IMR-90 (cell line): ENCODE data around the gene ABTB1. TPM values are rescaled to one million over a fixed set of nuclear protein-coding genes. Genes with fewer than 3 reads are reported as not detected.

Experiments used
- ATAC-seq: fragments of 200-7000 bp; cut with Tn5 transposase; 2 replicates; pipeline ENCODE4 v1.9.1; 2020; ENCODE audit warnings: low read depth, mild to moderate bottlenecking, moderate library complexity
- BruUV-seq: library from RNA; stranded (reverse); fragments of 400-500 nt; replicated peaks from 2 replicates; lab custom pipeline; 2021; lab: Mats Ljungman, UMichigan
- CTCF ChIA-PET: fragments of 300-600 bp; formaldehyde crosslinking; extraction: SDS; loops from one replicate; lab custom pipeline; 2021; ENCODE audit warnings: antibody characterized with exemption; lab: Yijun Ruan, JAX
- POLR2A ChIA-PET: fragments of 300-600 bp; sonication (Branson Sonifier 250); formaldehyde crosslinking; loops from one replicate; lab custom pipeline; 2022; ENCODE audit warnings: antibody characterized with exemption; ENCODE audit not compliant: unreplicated experiment; lab: Charles Lee
- DNase-seq: peaks from one replicate; pipeline ENCODE4 v3.0.0; 2013
- H2AFZ ChIP-seq: replicated peaks from 2 replicates; pipeline ENCODE3; 2013; ENCODE audit warnings: low read length, mild to moderate bottlenecking; ENCODE audit not compliant: poor library complexity
- H2AK5ac ChIP-seq: 2 replicates; pipeline ENCODE4 v1.6.1; 2013; ENCODE audit warnings: low read depth, low read length, inconsistent platforms
- H2AK9ac ChIP-seq: replicated peaks from 2 replicates; pipeline ENCODE3; 2013; ENCODE audit warnings: mild to moderate bottlenecking, low read depth, low read length, moderate library complexity; ENCODE audit not compliant: poor library complexity
- H2BK120ac ChIP-seq: 2 replicates; pipeline ENCODE4 v1.6.1; 2013; ENCODE audit warnings: low read depth, low read length, inconsistent platforms
- H2BK15ac ChIP-seq: 3 replicates; pipeline ENCODE4 v1.6.1; 2013; ENCODE audit warnings: low read depth, low read length, inconsistent platforms
- H2BK20ac ChIP-seq: 2 replicates; pipeline ENCODE4 v1.6.1; 2013; ENCODE audit warnings: low read depth, mild to moderate bottlenecking, inconsistent platforms, low read length, moderate library complexity
- H2BK5ac ChIP-seq: 2 replicates; pipeline ENCODE4 v1.6.1; 2013; ENCODE audit warnings: mild to moderate bottlenecking, low read depth, low read length, inconsistent platforms; ENCODE audit not compliant: poor library complexity, severe bottlenecking
- H3K14ac ChIP-seq: replicated peaks from 2 replicates; pipeline ENCODE4 v1.6.1; 2013; ENCODE audit warnings: low read depth, low read length, inconsistent platforms
- H3K18ac ChIP-seq: 2 replicates; pipeline ENCODE4 v1.6.1; 2013; ENCODE audit warnings: low read depth, low read length, control low read depth
- H3K23ac ChIP-seq: 2 replicates; pipeline ENCODE4 v1.6.1; 2013; ENCODE audit warnings: low read depth, low read length, inconsistent platforms
- H3K27ac ChIP-seq: 2 replicates; pipeline ENCODE4 v1.5.1; 2013; ENCODE audit warnings: mild to moderate bottlenecking, control low read depth, low read length; ENCODE audit not compliant: insufficient read depth
- H3K27me3 ChIP-seq: 2 replicates; pipeline ENCODE4 v1.6.1; 2013; ENCODE audit warnings: low read length; ENCODE audit not compliant: control insufficient read depth, insufficient read depth
- H3K36me3 ChIP-seq: 2 replicates; pipeline ENCODE4 v1.6.1; 2013; ENCODE audit warnings: low read length, mixed read lengths; ENCODE audit not compliant: control insufficient read depth, insufficient read depth
- H3K4ac ChIP-seq: 2 replicates; pipeline ENCODE4 v1.6.1; 2013; ENCODE audit warnings: low read depth, low read length, inconsistent platforms
- H3K4me1 ChIP-seq: 2 replicates; pipeline ENCODE4 v1.6.1; 2013; ENCODE audit warnings: low read length, mixed read lengths; ENCODE audit not compliant: control insufficient read depth, insufficient read depth
- H3K4me2 ChIP-seq: 2 replicates; pipeline ENCODE4 v1.6.1; 2013; ENCODE audit warnings: low read depth, mild to moderate bottlenecking, control low read depth, low read length, moderate library complexity
- H3K4me3 ChIP-seq: 2 replicates; pipeline ENCODE4 v1.5.1; 2013; ENCODE audit warnings: low read depth, mild to moderate bottlenecking, control low read depth, low read length, moderate library complexity; ENCODE audit not compliant: insufficient read depth
- H3K56ac ChIP-seq: 2 replicates; pipeline ENCODE4 v1.6.1; 2013; ENCODE audit warnings: low read length, inconsistent platforms; ENCODE audit not compliant: insufficient read depth; ENCODE audit errors: extremely low read depth
- H3K79me1 ChIP-seq, 2 experiments: 2 replicates each; pipeline ENCODE4 v1.6.1; 2013; ENCODE audit warnings: low read length in 2 of 2, inconsistent platforms in 1 of 2, low read depth in 1 of 2
- H3K9ac ChIP-seq: 2 replicates; pipeline ENCODE4 v1.6.1; 2013; ENCODE audit warnings: low read depth, low read length, control low read depth
- H3K9me1 ChIP-seq: 2 replicates; pipeline ENCODE4 v1.6.1; 2013; ENCODE audit warnings: low read length, inconsistent platforms; ENCODE audit not compliant: insufficient read depth
- H3K9me3 ChIP-seq: 2 replicates; pipeline ENCODE4 v1.6.1; 2013; ENCODE audit warnings: low read length; ENCODE audit not compliant: control insufficient read depth, insufficient read depth
- H4K20me1 ChIP-seq: 2 replicates; pipeline ENCODE4 v1.6.1; 2013; ENCODE audit warnings: low read length, inconsistent platforms; ENCODE audit not compliant: insufficient read depth
- H4K5ac ChIP-seq: 2 replicates; pipeline ENCODE4 v1.6.1; 2013; ENCODE audit warnings: mild to moderate bottlenecking, low read depth, low read length, control low read depth
- H4K8ac ChIP-seq, 2 experiments: 2 replicates each; pipeline ENCODE4 v1.6.1; 2013; ENCODE audit warnings: low read depth in 2 of 2, low read length in 2 of 2, control low read depth in 1 of 2, inconsistent platforms in 1 of 2
- H4K91ac ChIP-seq: 2 replicates; pipeline ENCODE4 v1.6.1; 2013; ENCODE audit warnings: low read depth, low read length, inconsistent platforms; ENCODE audit not compliant: insufficient read depth
- CEBPB ChIP-seq: IDR thresholded peaks from 2 replicates; pipeline ENCODE4 v1.6.1; 2012; ENCODE audit warnings: low read depth, low read length, improper control_type of control experiment
- CHD1 ChIP-seq: IDR thresholded peaks from 2 replicates; pipeline ENCODE4 v1.6.1; 2012; ENCODE audit warnings: low read depth, low read length, improper control_type of control experiment
- FOS ChIP-seq: fragments of 150-350 bp; IDR thresholded peaks from 2 replicates; pipeline ENCODE4 v1.6.1; 2016; ENCODE audit warnings: low read depth, low read length
- MAFK ChIP-seq: IDR thresholded peaks from 2 replicates; pipeline ENCODE4 v1.6.1; 2012; ENCODE audit warnings: low read depth, low read length, improper control_type of control experiment
- MAZ ChIP-seq: IDR thresholded peaks from 2 replicates; pipeline ENCODE4 v1.6.1; 2012; ENCODE audit warnings: low read depth, mild to moderate bottlenecking, low read length, improper control_type of control experiment, moderate library complexity, borderline replicate concordance
- NFE2L2 ChIP-seq: fragments of 150-350 bp; IDR thresholded peaks from 2 replicates; pipeline ENCODE4 v1.6.1; 2016; ENCODE audit warnings: low read depth, mild to moderate bottlenecking, low read length
- POLR2A ChIP-seq: IDR thresholded peaks from 2 replicates; pipeline ENCODE4 v1.6.1; 2012; ENCODE audit warnings: mild to moderate bottlenecking, low read depth, low read length
- RAD21 ChIP-seq: IDR thresholded peaks from 2 replicates; pipeline ENCODE4 v1.6.1; 2012; ENCODE audit warnings: low read length, improper control_type of control experiment
- RCOR1 ChIP-seq: IDR thresholded peaks from 2 replicates; pipeline ENCODE4 v1.6.1; 2012; ENCODE audit warnings: mild to moderate bottlenecking, low read length, improper control_type of control experiment; ENCODE audit not compliant: insufficient replicate concordance
- RFX5 ChIP-seq: IDR thresholded peaks from 2 replicates; pipeline ENCODE4 v1.8.0; 2012; ENCODE audit warnings: low read depth, mild to moderate bottlenecking, low read length, moderate library complexity
- SMC3 ChIP-seq: fragments of 150-350 bp; IDR thresholded peaks from 2 replicates; pipeline ENCODE4 v1.6.1; 2016; ENCODE audit warnings: low read depth, mild to moderate bottlenecking, antibody characterized with exemption, low read length, moderate library complexity
- WGBS, 2 experiments: methylation state at CpG; one replicate each; pipeline versions ENCODE4 v1.1.5 to v1.1.7; 2013; ENCODE audit warnings: missing lambda C conversion rate in 2 of 2; ENCODE audit not compliant: insufficient read length in 1 of 2; ENCODE audit errors: extremely low coverage in 2 of 2; 5-methylcytosine and 5-hydroxymethylcytosine counted together
- dilution Hi-C: fragments of 300-500 bp; cut with HindIII; formaldehyde crosslinking; loops from one replicate; pipeline ENCODE4 v1.14.3; 2018; ENCODE audit warnings: low sequenced_read_pairs; ENCODE audit not compliant: unreplicated experiment
- in situ Hi-C: fragments of 300-500 bp; cut with MboI; formaldehyde crosslinking; loops from 3 replicates; pipeline ENCODE4 v1.14.3; 2019; ENCODE audit warnings: low sequenced_read_pairs, inconsistent platforms, mixed read lengths
- intact Hi-C: fragments of 100-400 bp; cut with micrococcal nuclease; formaldehyde crosslinking; loops from 2 replicates; pipeline ENCODE4 v1.10.0; 2022
- polyA plus RNA-seq, 3 experiments: library from polyadenylated mRNA; depleted of rRNA; stranded (reverse); fragments of >200 nt; gene quantifications; 2 replicates each; pipeline ENCODE4 v1.2.3, GENCODE V29; 2012; ENCODE audit warnings: low replicate concordance in 1 of 3
- total RNA-seq: library from RNA; depleted of rRNA; stranded (reverse); fragments of >200 nt; gene quantifications from 2 replicates; pipeline ENCODE4 v1.2.3, GENCODE V29; 2012
- TF ChIP-seq, protein P1 (sequence below): fragments of 150-350 bp; IDR thresholded peaks from 2 replicates; pipeline ENCODE4 v1.6.1; 2016; ENCODE audit warnings: low read depth, mild to moderate bottlenecking, low read length, moderate library complexity, borderline replicate concordance
- TF ChIP-seq, protein P2 (sequence below): conservative IDR thresholded peaks from 2 replicates; pipeline ENCODE4 v1.5.1; 2012; ENCODE audit warnings: mild to moderate bottlenecking, low read depth, low read length, improper control_type of control experiment
- TF ChIP-seq, protein P3 (sequence below): fragments of 150-350 bp; IDR thresholded peaks from 2 replicates; pipeline ENCODE4 v1.6.1; 2017; ENCODE audit warnings: mild to moderate bottlenecking, antibody characterized with exemption, low read length, low read depth

The ABTB1 gene
- total and polyA plus RNA-seq, 2 of the 4 experiments (the other 2 are of a cell fraction): 3.2 to 23.0 TPM

GRCh38 chr3:127720985-127721935 lies 48.5 kb downstream of the ABTB1 start:
- Histone ChIP-seq H3K4me2 (no peak overlapping the region), H3K27me3 (no peaks in the 10 kb centered on the region), H3K9ac (no peak overlapping the region), H2BK120ac (no peak overlapping the region), H2AK9ac (no peak overlapping the region), H3K79me1 (peaks cover 7 to 53% of the 10 kb centered on the region in 2 experiments; a peak in 2 of 4 replicates), H3K9me1 (peaks cover 3% of the 10 kb centered on the region; the same call in 1 of the 2 replicates), H4K20me1 (no peaks in the 10 kb centered on the region), H4K8ac (no peak overlapping the region), H2AK5ac (no peak overlapping the region), H2BK5ac (no peak overlapping the region), H3K4ac (no peak overlapping the region), H3K9me3 (no peaks in the 10 kb centered on the region), H3K18ac (no peak overlapping the region), H3K4me1 (peaks cover 6% of the 10 kb centered on the region; the same call in 1 of the 2 replicates), H3K23ac (no peak overlapping the region), H2AFZ (no peak overlapping the region), H2BK15ac (no peak overlapping the region), H3K36me3 (peaks cover 16% of the 10 kb centered on the region), H3K27ac (no peak overlapping the region), H3K14ac (no peak overlapping the region), H4K91ac (no peak overlapping the region), H3K56ac (no peak overlapping the region), H4K5ac (no peak overlapping the region), H2BK20ac (no peak overlapping the region), H3K4me3 (no peak overlapping the region)
- no peak for ATAC-seq
- DNase-seq: no peak
- dilution Hi-C loops (no loop called here), intact Hi-C loops (no loop called here), in situ Hi-C loops (no loop called here)
- 98% methylated on average over 8 of the region's 17 CpGs; no CpG with 5 or more reads in 1 of the 2 experiments for WGBS, 2 experiments
- ChIA-PET POLR2A (no interaction called here), CTCF (no interaction called here)
- BruUV-seq: no TSS peak
- TF ChIP-seq, protein P1, sequence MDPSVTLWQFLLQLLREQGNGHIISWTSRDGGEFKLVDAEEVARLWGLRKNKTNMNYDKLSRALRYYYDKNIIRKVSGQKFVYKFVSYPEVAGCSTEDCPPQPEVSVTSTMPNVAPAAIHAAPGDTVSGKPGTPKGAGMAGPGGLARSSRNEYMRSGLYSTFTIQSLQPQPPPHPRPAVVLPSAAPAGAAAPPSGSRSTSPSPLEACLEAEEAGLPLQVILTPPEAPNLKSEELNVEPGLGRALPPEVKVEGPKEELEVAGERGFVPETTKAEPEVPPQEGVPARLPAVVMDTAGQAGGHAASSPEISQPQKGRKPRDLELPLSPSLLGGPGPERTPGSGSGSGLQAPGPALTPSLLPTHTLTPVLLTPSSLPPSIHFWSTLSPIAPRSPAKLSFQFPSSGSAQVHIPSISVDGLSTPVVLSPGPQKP: no peak
- no peak for TF ChIP-seq NFE2L2
- TF ChIP-seq MAZ: no peak
- no peak for TF ChIP-seq RCOR1
- no peak for TF ChIP-seq FOS
- TF ChIP-seq CHD1: no peak
- no peak for TF ChIP-seq CEBPB
- no peak for TF ChIP-seq POLR2A
- TF ChIP-seq MAFK: no peak
- no peak for TF ChIP-seq RAD21
- TF ChIP-seq, protein P2, sequence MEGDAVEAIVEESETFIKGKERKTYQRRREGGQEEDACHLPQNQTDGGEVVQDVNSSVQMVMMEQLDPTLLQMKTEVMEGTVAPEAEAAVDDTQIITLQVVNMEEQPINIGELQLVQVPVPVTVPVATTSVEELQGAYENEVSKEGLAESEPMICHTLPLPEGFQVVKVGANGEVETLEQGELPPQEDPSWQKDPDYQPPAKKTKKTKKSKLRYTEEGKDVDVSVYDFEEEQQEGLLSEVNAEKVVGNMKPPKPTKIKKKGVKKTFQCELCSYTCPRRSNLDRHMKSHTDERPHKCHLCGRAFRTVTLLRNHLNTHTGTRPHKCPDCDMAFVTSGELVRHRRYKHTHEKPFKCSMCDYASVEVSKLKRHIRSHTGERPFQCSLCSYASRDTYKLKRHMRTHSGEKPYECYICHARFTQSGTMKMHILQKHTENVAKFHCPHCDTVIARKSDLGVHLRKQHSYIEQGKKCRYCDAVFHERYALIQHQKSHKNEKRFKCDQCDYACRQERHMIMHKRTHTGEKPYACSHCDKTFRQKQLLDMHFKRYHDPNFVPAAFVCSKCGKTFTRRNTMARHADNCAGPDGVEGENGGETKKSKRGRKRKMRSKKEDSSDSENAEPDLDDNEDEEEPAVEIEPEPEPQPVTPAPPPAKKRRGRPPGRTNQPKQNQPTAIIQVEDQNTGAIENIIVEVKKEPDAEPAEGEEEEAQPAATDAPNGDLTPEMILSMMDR: no peak
- no peak for TF ChIP-seq SMC3
- TF ChIP-seq, protein P3, sequence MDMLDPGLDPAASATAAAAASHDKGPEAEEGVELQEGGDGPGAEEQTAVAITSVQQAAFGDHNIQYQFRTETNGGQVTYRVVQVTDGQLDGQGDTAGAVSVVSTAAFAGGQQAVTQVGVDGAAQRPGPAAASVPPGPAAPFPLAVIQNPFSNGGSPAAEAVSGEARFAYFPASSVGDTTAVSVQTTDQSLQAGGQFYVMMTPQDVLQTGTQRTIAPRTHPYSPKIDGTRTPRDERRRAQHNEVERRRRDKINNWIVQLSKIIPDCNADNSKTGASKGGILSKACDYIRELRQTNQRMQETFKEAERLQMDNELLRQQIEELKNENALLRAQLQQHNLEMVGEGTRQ: no peak
- no peak for TF ChIP-seq RFX5
